DMS153 treated with DMSO at 0.1 percent for 48 hours (cell line): Measurements from ENCODE around the gene ALAD.
"Not testable (repeated sequence)": the region's sequence is repeated elsewhere in the genome, so short reads cannot be mapped to it uniquely, and the experiment has no call there.

Experiments
- DNase-seq: peaks from one replicate; lab custom pipeline; 2025; ENCODE audit not compliant: unreplicated experiment; lab: John Stamatoyannopoulos, UW

Gene ALAD

GRCh38 chr9:113375057-113376023, 25.7 kb downstream of the ALAD start:
- DNase-seq = no peak

GRCh38 chr9:113373676-113374392, 27.2 kb downstream of the ALAD start:
- DNase-seq = no peak

GRCh38 chr9:113373256-113373655, 27.8 kb downstream of the ALAD start:
- DNase-seq = no peak

- DNase-seq = no peak
These were observed 29.0 kb downstream of the ALAD start for GRCh38 chr9:113372059-113372458.

GRCh38 chr9:113370806-113371325, 30.2 kb downstream of the ALAD start:
- no peak for DNase-seq

- DNase-seq = no peak
These were observed 31.3 kb downstream of the ALAD start for GRCh38 chr9:113369855-113370140.

- no peak for DNase-seq
These were observed 31.9 kb downstream of the ALAD start for GRCh38 chr9:113368982-113369854.

- DNase-seq = no peak
These were observed 32.6 kb downstream of the ALAD start for GRCh38 chr9:113368348-113368981.

- not testable (repeated sequence) for DNase-seq
These were observed 35.4 kb downstream of the ALAD start for GRCh38 chr9:113365652-113366051.

GRCh38 chr9:113364951-113365350, 36.1 kb downstream of the ALAD start:
- DNase-seq = no peak

GRCh38 chr9:113363336-113363735, 37.7 kb downstream of the ALAD start:
- no peak for DNase-seq

- no peak for DNase-seq
These were observed 39.6 kb downstream of the ALAD start for GRCh38 chr9:113361304-113362018.

GRCh38 chr9:113360242-113360842, 40.7 kb downstream of the ALAD start:
- DNase-seq = no peak

GRCh38 chr9:113359385-113359784, 41.7 kb downstream of the ALAD start:
- no peak for DNase-seq

- no peak for DNase-seq
These were observed 44.3 kb downstream of the ALAD start for GRCh38 chr9:113356686-113357292.

- DNase-seq = no peak
These were observed 46.0 kb downstream of the ALAD start for GRCh38 chr9:113355040-113355596.

- no peak for DNase-seq
These were observed 48.7 kb downstream of the ALAD start for GRCh38 chr9:113352411-113352810.

GRCh38 chr9:113352006-113352405, 49.1 kb downstream of the ALAD start:
- no peak for DNase-seq

- no peak for DNase-seq
These were observed 50.1 kb downstream of the ALAD start for GRCh38 chr9:113350937-113351336.
